GM23338 (cell line): ENCODE results near the gene SCG3. TPM values are rescaled to one million over a fixed set of nuclear protein-coding genes. Genes with fewer than 3 reads are reported as not detected.

ENCODE experiments used
- ATAC-seq: fragments of 200-7000 bp; cut with Tn5 transposase; 3 replicates; pipeline ENCODE4 v1.9.1; 2020
- DNase-seq: peaks from one replicate; pipeline ENCODE4 v3.0.0-alpha.2; 2015; ENCODE audit warnings: low spot score
- H2AFZ ChIP-seq: fragments of 200-600 bp; sonication (generic); 2 replicates; pipeline ENCODE4 v1.8.0; 2016; ENCODE audit warnings: antibody characterized with exemption, mild to moderate bottlenecking, moderate library complexity
- H3F3A ChIP-seq: fragments of 200-600 bp; sonication (generic); replicated peaks from 2 replicates; pipeline ENCODE4 v1.8.0; 2017; ENCODE audit warnings: antibody characterized with exemption, mixed run types, low read depth
- H3K27ac ChIP-seq: fragments of 200-600 bp; sonication (generic); 2 replicates; pipeline ENCODE4 v1.6.1; 2016; ENCODE audit warnings: low read depth
- H3K27me3 ChIP-seq: fragments of 200-600 bp; sonication (generic); 2 replicates; pipeline ENCODE4 v1.8.0; 2016; ENCODE audit warnings: mild to moderate bottlenecking, mixed run types, moderate library complexity; ENCODE audit not compliant: insufficient read depth
- H3K36me3 ChIP-seq: fragments of 200-600 bp; sonication (generic); 2 replicates; pipeline ENCODE4 v1.8.0; 2016; ENCODE audit warnings: mild to moderate bottlenecking; ENCODE audit not compliant: insufficient read depth
- H3K4me1 ChIP-seq: fragments of 200-600 bp; sonication (generic); 2 replicates; pipeline ENCODE4 v1.8.0; 2016; ENCODE audit warnings: mild to moderate bottlenecking, moderate library complexity; ENCODE audit not compliant: insufficient read depth
- H3K4me2 ChIP-seq: fragments of 200-600 bp; sonication (generic); 2 replicates; pipeline ENCODE4 v1.7.1; 2017; ENCODE audit warnings: mixed run types
- H3K4me3 ChIP-seq: fragments of 200-600 bp; sonication (generic); 2 replicates; pipeline ENCODE4 v1.6.1; 2016; ENCODE audit warnings: mixed run types
- H3K79me2 ChIP-seq: fragments of 200-600 bp; sonication (generic); replicated peaks from 2 replicates; pipeline ENCODE4 v1.8.0; 2017; ENCODE audit warnings: mild to moderate bottlenecking; ENCODE audit not compliant: insufficient read depth
- H3K9me2 ChIP-seq: fragments of 200-600 bp; sonication (generic); 2 replicates; pipeline ENCODE4 v1.8.0; 2017; ENCODE audit not compliant: insufficient read depth
- H4K20me1 ChIP-seq: fragments of 200-600 bp; sonication (generic); replicated peaks from 2 replicates; pipeline ENCODE4 v1.8.0; 2017; ENCODE audit warnings: mild to moderate bottlenecking; ENCODE audit not compliant: insufficient read depth
- H3K27ac Mint-ChIP-seq: 2 replicates; pipeline ENCODE4 v1.8.0; 2020; ENCODE audit warnings: inconsistent platforms, mild to moderate bottlenecking, moderate library complexity, mixed read lengths
- H3K27me3 Mint-ChIP-seq: 3 replicates; pipeline ENCODE4 v1.8.0; 2022; ENCODE audit warnings: low read depth, mild to moderate bottlenecking, moderate library complexity, mixed read lengths, inconsistent platforms; ENCODE audit not compliant: insufficient read depth, poor library complexity
- H3K36me3 Mint-ChIP-seq: 3 replicates; pipeline ENCODE4 v1.8.0; 2021; ENCODE audit warnings: low read depth, mild to moderate bottlenecking, inconsistent platforms, moderate library complexity, mixed read lengths
- H3K4me1 Mint-ChIP-seq: 3 replicates; pipeline ENCODE4 v1.8.0; 2020; ENCODE audit warnings: mild to moderate bottlenecking, inconsistent platforms, mixed read lengths
- H3K4me3 Mint-ChIP-seq: 3 replicates; pipeline ENCODE4 v1.8.0; 2021; ENCODE audit warnings: moderate library complexity, mild to moderate bottlenecking, inconsistent platforms, mixed read lengths
- H3K9me3 Mint-ChIP-seq: 3 replicates; pipeline ENCODE4 v1.8.0; 2020; ENCODE audit warnings: moderate library complexity, mild to moderate bottlenecking, inconsistent platforms, mixed read lengths
- EZH2 ChIP-seq: fragments of 200-600 bp; sonication (generic); IDR thresholded peaks from one replicate; pipeline ENCODE4 v1.8.0; 2017; ENCODE audit warnings: antibody characterized with exemption, mild to moderate bottlenecking, low read depth; ENCODE audit not compliant: unreplicated experiment
- JUNB ChIP-seq: IDR thresholded peaks from one replicate; pipeline ENCODE4 v1.6.1; 2016; ENCODE audit warnings: antibody characterized with exemption; ENCODE audit not compliant: unreplicated experiment
- NANOG ChIP-seq: IDR thresholded peaks from 2 replicates; pipeline ENCODE4 v1.6.1; 2016; ENCODE audit warnings: antibody characterized with exemption, borderline replicate concordance
- POLR2AphosphoS5 ChIP-seq: IDR thresholded peaks from 2 replicates; pipeline ENCODE4 v1.6.1; 2016; ENCODE audit warnings: antibody characterized with exemption, low read depth
- STAT1 ChIP-seq: IDR thresholded peaks from one replicate; pipeline ENCODE4 v1.6.1; 2016; ENCODE audit warnings: antibody characterized with exemption; ENCODE audit not compliant: unreplicated experiment
- polyA plus RNA-seq: library from polyadenylated mRNA; unstranded; fragments of >200 nt; fragmentation: Nextera tagmentation; extraction: Ambion mirVana; gene quantifications from 2 replicates; pipeline ENCODE4 v1.2.1, GENCODE V29; 2016
- total RNA-seq: library from RNA; depleted of rRNA; stranded (reverse); fragments of >200 nt; shearing (Covaris generic); gene quantifications from 2 replicates; pipeline ENCODE4 v1.2.3, GENCODE V29; 2014
- TF ChIP-seq, protein P1 (sequence below): IDR thresholded peaks from one replicate; pipeline ENCODE4 v1.6.1; 2018; ENCODE audit warnings: antibody characterized with exemption; ENCODE audit not compliant: unreplicated experiment
- TF ChIP-seq, protein P2 (sequence below): IDR thresholded peaks from 2 replicates; pipeline ENCODE4 v1.6.1; 2016; ENCODE audit warnings: antibody characterized with exemption
- TF ChIP-seq, protein P3 (sequence below): fragments of 250-450 bp; sonication (Bioruptor Pico); IDR thresholded peaks from 2 replicates; pipeline ENCODE4 v1.5.0; 2020; ENCODE audit warnings: mild to moderate bottlenecking, moderate library complexity

SCG3 gene
- total and polyA plus RNA-seq, 2 experiments from 2014 or later = 44.2 to 99.5 TPM

DNA sequence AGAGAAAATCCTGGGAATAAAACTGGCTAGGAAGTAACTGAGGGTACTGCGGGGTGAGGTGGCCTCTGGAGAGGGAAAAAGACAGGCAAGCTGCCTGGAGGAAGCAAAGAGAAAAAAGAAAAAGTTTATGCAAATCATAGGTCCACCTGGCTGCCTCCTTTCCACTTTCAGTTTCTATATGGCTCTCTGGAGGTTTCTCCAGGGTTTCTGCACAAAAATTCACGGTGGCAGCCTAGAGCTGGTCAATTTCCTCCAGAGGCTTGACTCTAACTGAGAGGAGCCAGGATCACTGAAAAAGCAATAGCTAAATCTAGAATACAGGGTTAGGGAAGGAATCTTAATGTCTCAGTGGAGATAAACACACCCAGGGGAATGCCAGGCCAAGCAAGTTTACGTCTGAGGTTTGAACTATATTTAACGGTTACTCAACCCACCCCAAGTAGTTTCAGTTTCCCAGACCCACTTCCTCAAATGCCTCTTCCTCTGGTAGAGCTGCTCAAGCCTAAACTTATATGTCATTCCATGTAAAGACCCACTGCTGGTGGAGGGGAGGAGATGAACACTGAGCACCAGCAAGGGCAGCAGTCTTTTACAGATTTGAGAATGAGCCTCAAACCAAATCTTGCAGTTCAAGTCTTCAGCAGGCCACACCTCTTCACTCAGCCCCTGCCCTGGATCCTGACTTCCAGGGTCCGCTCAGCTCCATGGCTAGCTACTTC lies 50.4 kb downstream of the SCG3 start (continued):
- TF ChIP-seq, protein P1, sequence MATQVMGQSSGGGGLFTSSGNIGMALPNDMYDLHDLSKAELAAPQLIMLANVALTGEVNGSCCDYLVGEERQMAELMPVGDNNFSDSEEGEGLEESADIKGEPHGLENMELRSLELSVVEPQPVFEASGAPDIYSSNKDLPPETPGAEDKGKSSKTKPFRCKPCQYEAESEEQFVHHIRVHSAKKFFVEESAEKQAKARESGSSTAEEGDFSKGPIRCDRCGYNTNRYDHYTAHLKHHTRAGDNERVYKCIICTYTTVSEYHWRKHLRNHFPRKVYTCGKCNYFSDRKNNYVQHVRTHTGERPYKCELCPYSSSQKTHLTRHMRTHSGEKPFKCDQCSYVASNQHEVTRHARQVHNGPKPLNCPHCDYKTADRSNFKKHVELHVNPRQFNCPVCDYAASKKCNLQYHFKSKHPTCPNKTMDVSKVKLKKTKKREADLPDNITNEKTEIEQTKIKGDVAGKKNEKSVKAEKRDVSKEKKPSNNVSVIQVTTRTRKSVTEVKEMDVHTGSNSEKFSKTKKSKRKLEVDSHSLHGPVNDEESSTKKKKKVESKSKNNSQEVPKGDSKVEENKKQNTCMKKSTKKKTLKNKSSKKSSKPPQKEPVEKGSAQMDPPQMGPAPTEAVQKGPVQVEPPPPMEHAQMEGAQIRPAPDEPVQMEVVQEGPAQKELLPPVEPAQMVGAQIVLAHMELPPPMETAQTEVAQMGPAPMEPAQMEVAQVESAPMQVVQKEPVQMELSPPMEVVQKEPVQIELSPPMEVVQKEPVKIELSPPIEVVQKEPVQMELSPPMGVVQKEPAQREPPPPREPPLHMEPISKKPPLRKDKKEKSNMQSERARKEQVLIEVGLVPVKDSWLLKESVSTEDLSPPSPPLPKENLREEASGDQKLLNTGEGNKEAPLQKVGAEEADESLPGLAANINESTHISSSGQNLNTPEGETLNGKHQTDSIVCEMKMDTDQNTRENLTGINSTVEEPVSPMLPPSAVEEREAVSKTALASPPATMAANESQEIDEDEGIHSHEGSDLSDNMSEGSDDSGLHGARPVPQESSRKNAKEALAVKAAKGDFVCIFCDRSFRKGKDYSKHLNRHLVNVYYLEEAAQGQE = no peak
- no peak for TF ChIP-seq EZH2
- TF ChIP-seq, protein P2, sequence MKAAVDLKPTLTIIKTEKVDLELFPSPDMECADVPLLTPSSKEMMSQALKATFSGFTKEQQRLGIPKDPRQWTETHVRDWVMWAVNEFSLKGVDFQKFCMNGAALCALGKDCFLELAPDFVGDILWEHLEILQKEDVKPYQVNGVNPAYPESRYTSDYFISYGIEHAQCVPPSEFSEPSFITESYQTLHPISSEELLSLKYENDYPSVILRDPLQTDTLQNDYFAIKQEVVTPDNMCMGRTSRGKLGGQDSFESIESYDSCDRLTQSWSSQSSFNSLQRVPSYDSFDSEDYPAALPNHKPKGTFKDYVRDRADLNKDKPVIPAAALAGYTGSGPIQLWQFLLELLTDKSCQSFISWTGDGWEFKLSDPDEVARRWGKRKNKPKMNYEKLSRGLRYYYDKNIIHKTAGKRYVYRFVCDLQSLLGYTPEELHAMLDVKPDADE = no peak
- TF ChIP-seq POLR2AphosphoS5 = no peak

DNA sequence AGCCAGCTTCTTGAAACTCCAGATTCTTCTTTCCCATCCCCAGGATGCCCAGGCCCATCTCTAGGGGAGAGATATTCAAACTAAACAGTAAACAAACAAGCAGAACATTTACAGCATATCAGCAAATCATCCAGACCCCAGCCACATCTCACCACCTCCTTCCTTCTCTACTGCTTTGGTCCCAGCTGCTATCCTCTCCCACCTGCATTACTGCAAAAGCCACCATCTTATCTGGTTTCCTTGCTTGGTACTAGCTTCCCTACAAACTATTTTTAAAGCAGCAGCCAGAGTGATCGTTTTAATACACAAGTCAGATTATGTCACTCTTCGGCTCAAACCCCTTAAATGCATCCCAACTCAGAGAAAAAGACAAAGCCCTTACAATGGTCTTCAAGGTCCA lies 51.3 kb downstream of the SCG3 start:
- Mint-ChIP-seq H3K9me3 (no peaks in the 10 kb centered on the region; the same call in 2 of the 3 replicates), H3K27ac (no peak overlapping the region), H3K36me3 (no peaks in the 10 kb centered on the region), H3K4me3 (no peak overlapping the region), H3K27me3 (peaks cover 12% of the 10 kb centered on the region), H3K4me1 (peaks cover 14% of the 10 kb centered on the region)
- Histone ChIP-seq H3K4me1 (peaks cover 8% of the 10 kb centered on the region; the same call in 1 of the 2 replicates), H3K27ac (no peak overlapping the region), H2AFZ (no peak overlapping the region), H3K27me3 (peaks cover 20% of the 10 kb centered on the region), H3K9me2 (no peaks in the 10 kb centered on the region), H3K79me2 (no peaks in the 10 kb centered on the region), H4K20me1 (no peaks in the 10 kb centered on the region), H3K4me3 (no peak overlapping the region), H3F3A (no peaks in the 10 kb centered on the region), H3K36me3 (no peaks in the 10 kb centered on the region), H3K4me2 (no peak overlapping the region)
- DNase-seq = no peak
- ATAC-seq = no peak
- TF ChIP-seq, protein P1 = no peak
- TF ChIP-seq, protein P3, sequence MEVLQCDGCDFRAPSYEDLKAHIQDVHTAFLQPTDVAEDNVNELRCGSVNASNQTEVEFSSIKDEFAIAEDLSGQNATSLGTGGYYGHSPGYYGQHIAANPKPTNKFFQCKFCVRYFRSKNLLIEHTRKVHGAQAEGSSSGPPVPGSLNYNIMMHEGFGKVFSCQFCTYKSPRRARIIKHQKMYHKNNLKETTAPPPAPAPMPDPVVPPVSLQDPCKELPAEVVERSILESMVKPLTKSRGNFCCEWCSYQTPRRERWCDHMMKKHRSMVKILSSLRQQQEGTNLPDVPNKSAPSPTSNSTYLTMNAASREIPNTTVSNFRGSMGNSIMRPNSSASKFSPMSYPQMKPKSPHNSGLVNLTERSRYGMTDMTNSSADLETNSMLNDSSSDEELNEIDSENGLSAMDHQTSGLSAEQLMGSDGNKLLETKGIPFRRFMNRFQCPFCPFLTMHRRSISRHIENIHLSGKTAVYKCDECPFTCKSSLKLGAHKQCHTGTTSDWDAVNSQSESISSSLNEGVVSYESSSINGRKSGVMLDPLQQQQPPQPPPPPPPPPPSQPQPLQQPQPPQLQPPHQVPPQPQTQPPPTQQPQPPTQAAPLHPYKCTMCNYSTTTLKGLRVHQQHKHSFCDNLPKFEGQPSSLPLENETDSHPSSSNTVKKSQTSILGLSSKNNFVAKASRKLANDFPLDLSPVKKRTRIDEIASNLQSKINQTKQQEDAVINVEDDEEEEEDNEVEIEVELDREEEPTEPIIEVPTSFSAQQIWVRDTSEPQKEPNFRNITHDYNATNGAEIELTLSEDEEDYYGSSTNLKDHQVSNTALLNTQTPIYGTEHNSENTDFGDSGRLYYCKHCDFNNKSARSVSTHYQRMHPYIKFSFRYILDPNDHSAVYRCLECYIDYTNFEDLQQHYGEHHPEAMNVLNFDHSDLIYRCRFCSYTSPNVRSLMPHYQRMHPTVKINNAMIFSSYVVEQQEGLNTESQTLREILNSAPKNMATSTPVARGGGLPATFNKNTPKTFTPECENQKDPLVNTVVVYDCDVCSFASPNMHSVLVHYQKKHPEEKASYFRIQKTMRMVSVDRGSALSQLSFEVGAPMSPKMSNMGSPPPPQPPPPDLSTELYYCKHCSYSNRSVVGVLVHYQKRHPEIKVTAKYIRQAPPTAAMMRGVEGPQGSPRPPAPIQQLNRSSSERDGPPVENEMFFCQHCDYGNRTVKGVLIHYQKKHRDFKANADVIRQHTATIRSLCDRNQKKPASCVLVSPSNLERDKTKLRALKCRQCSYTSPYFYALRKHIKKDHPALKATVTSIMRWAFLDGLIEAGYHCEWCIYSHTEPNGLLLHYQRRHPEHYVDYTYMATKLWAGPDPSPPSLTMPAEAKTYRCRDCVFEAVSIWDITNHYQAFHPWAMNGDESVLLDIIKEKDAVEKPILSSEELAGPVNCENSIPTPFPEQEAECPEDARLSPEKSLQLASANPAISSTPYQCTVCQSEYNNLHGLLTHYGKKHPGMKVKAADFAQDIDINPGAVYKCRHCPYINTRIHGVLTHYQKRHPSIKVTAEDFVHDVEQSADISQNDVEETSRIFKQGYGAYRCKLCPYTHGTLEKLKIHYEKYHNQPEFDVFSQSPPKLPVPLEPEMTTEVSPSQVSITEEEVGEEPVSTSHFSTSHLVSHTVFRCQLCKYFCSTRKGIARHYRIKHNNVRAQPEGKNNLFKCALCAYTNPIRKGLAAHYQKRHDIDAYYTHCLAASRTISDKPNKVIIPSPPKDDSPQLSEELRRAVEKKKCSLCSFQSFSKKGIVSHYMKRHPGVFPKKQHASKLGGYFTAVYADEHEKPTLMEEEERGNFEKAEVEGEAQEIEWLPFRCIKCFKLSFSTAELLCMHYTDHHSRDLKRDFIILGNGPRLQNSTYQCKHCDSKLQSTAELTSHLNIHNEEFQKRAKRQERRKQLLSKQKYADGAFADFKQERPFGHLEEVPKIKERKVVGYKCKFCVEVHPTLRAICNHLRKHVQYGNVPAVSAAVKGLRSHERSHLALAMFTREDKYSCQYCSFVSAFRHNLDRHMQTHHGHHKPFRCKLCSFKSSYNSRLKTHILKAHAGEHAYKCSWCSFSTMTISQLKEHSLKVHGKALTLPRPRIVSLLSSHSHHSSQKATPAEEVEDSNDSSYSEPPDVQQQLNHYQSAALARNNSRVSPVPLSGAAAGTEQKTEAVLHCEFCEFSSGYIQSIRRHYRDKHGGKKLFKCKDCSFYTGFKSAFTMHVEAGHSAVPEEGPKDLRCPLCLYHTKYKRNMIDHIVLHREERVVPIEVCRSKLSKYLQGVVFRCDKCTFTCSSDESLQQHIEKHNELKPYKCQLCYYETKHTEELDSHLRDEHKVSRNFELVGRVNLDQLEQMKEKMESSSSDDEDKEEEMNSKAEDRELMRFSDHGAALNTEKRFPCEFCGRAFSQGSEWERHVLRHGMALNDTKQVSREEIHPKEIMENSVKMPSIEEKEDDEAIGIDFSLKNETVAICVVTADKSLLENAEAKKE = no peak
- no peak for TF ChIP-seq EZH2
- no peak for TF ChIP-seq JUNB
- TF ChIP-seq, protein P2 = no peak
- no peak for TF ChIP-seq NANOG
- TF ChIP-seq STAT1 = no peak
